Measurements from ENCODE around the gene YY2.
"Not testable (repeated sequence)": the region's sequence is repeated elsewhere in the genome, so short reads cannot be mapped to it uniquely, and the experiment has no call there.

YY2 gene

DNA sequence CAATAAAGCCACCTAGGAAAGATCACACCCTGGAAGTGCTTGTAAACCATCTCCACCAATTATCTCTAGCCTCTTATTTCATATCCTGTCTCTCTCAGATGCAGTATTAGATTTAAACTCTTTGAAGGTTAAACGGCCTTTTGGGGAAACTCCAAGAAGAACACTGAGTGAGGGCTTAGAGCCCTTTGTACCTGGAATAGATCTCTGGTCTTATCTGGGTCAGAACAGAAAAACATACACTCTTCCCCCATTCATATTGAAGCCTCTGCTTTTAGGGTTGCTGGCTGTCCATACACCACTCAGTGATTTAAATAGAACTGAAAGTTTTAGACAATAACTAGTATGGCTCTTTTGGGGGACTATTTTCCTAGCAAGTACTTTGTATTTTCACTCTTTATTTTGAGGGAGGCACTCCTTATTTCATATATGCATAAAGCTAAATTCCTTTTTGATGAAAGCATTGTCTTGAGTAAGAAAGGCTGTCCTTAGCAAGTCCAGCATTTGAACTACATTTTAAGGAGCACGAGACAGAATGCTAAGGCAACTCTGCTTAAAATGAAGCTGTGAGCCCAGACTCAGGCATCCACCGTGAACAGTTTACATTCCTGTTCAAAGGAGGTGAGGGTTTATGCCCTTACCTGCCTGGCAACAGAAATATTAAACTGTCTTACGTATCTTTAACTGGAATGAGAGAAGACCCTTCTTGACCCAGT, 17.4 kb downstream of the YY2 start:
- peak; percentile 71 for DNase-seq (ENCODE audit: low read depth)
- TF ChIP-seq, protein P1, sequence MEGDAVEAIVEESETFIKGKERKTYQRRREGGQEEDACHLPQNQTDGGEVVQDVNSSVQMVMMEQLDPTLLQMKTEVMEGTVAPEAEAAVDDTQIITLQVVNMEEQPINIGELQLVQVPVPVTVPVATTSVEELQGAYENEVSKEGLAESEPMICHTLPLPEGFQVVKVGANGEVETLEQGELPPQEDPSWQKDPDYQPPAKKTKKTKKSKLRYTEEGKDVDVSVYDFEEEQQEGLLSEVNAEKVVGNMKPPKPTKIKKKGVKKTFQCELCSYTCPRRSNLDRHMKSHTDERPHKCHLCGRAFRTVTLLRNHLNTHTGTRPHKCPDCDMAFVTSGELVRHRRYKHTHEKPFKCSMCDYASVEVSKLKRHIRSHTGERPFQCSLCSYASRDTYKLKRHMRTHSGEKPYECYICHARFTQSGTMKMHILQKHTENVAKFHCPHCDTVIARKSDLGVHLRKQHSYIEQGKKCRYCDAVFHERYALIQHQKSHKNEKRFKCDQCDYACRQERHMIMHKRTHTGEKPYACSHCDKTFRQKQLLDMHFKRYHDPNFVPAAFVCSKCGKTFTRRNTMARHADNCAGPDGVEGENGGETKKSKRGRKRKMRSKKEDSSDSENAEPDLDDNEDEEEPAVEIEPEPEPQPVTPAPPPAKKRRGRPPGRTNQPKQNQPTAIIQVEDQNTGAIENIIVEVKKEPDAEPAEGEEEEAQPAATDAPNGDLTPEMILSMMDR (conservative IDR thresholded peaks at IDR 0.05; ENCODE audit: low read depth, low read length): no peak
- no peak overlapping the region for H3K4me3 ChIP-seq (ENCODE audit: low read depth, low read length)

DNA sequence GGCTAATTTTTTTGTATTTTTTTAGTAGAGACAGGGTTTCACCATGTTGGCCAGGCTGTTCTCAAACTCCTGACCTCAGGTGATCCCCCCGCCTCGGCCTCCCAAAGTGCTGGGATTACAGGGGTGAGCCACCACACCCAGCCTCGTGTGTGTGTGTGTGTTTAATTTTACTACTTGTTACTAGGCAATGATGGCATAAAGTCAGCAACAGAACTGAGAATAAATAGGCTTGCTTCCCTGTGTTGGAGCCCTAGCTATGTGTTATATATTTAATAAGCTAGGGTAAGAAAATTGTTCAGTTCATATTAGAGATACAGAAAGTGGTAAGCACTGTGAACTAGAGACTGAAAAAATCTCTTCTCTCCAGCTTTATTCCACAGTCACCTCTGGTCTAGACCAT, 18.4 kb downstream of the YY2 start:
- DNase-seq (ENCODE audit: low read depth): not testable (repeated sequence)

GRCh38 chrX:21875013-21875412, 19.2 kb downstream of the YY2 start:
- no peak overlapping the region for H3K4me3 ChIP-seq (ENCODE audit: low read depth, low read length)
- no peak for DNase-seq (ENCODE audit: low read depth)
- TF ChIP-seq, protein P1 (conservative IDR thresholded peaks at IDR 0.05; ENCODE audit: low read depth, low read length): no peak

More for the DNA sequence above, 18.4 kb downstream of the YY2 start:
- not testable (repeated sequence) for H3K4me3 ChIP-seq (ENCODE audit: low read depth, low read length)

- DNase-seq (ENCODE audit: low read depth): no peak
- H3K4me3 ChIP-seq (ENCODE audit: low read depth, low read length): no peak overlapping the region
- TF ChIP-seq, protein P1 (conservative IDR thresholded peaks at IDR 0.05; ENCODE audit: low read depth, low read length): no peak
Observed at GRCh38 chrX:21881881-21882574, 26.2 kb downstream of the YY2 start.

DNA sequence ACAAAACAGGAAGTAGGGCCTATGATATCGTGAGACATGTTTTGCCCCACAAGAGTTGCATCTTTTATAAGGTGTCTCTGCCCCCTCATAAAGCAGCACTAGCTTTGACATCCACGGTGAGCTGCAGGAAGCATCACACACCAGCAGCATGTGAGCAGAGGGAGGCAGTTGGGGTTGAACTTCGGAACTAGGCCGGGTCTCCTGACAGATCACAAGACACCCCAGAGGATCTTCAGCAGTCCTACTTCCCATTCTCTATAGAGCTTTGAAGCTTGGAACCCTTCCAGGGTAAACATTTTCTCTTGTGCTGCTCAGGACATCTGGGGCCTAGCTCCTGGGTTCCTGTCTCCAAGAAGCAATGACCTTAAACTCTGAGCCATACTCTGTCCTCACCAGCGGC, 27.5 kb downstream of the YY2 start:
- peak; percentile 89 for DNase-seq (ENCODE audit: low read depth)
- TF ChIP-seq, protein P1 (conservative IDR thresholded peaks at IDR 0.05; ENCODE audit: low read depth, low read length): no peak
- H3K4me3 ChIP-seq (ENCODE audit: low read depth, low read length): no peak overlapping the region

DNA sequence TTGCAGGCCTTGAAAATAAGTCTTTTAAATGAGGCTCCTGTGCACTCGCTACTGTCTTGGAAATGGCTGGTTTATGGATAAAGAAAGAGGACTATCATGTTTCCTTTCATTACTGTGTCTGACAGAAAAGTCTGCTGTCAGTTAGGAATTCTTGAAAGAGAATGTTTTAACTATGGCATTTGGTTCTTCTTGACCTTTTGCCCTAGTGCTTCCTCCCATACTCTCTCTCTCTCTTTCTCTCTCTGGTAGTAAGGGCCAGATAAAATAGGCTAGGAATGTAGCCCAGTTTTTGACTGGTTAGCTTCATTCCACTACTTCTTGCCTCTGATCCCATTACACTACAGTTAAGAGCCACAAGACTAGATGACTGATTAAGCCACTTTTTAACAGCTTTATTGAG, 29.8 kb downstream of the YY2 start:
- no peak overlapping the region for H3K4me3 ChIP-seq (ENCODE audit: low read depth, low read length)
- peak; percentile 84 for DNase-seq (ENCODE audit: low read depth)
- TF ChIP-seq, protein P1 (conservative IDR thresholded peaks at IDR 0.05; ENCODE audit: low read depth, low read length): no peak

DNA sequence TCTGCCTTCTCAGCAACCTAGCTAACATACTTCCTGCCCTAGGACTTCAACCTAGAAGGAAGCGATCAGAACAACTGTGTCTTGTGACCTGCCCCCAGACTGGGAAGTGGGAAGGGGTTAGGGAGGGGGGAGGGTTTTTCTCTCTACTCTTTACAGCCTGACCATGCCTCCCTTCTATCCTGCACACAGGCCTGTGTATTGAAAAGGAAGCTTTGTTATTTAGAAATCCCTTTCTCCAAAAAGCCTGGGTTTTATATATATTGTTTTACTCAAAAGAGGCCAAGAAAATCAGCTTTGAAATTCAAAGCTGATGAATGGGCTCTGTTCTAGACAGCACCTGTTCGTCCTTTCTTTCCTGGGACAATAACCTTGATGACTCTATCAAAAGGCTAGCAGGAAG, 49.5 kb downstream of the YY2 start:
- TF ChIP-seq, protein P1 (conservative IDR thresholded peaks at IDR 0.05; ENCODE audit: low read depth, low read length): no peak
- no peak for DNase-seq (ENCODE audit: low read depth)
- H3K4me3 ChIP-seq (ENCODE audit: low read depth, low read length): no peak overlapping the region

All from choroid plexus epithelial cell (primary cell).